CD4-positive, alpha-beta T cell treated with Interleukin-15 for 4 hours (primary cell): Measurements from ENCODE around the gene PBX4.

Experiments
- DNase-seq: peaks from one replicate; pipeline ENCODE4 v3.0.0-alpha.2; 2020; ENCODE audit warnings: low spot score

The PBX4 gene

GRCh38 chr19:19649155-19649554 is 30.7 kb upstream of the PBX4 start:
- no peak for DNase-seq

- no peak for DNase-seq
These were observed 28.7 kb upstream of the PBX4 start for GRCh38 chr19:19647037-19647835.

GRCh38 chr19:19645233-19645870 is 26.9 kb upstream of the PBX4 start:
- DNase-seq: no peak

- DNase-seq: no peak
These were observed 25.5 kb upstream of the PBX4 start for GRCh38 chr19:19644054-19644388.

GRCh38 chr19:19643158-19644053 is 24.9 kb upstream of the PBX4 start, which contains the start of gene GMIP:
Gene GMIP, minus strand, starts transcription at chr19:19643657. Its CDS starts 128 bp downstream, at chr19:19643529.
- DNase-seq: peak; percentile 87

- peak; percentile 42 for DNase-seq
These were observed 24.1 kb upstream of the PBX4 start for GRCh38 chr19:19642506-19643157.

GRCh38 chr19:19637523-19638251 is 19.2 kb upstream of the PBX4 start:
- no peak for DNase-seq

GRCh38 chr19:19637186-19637522 is 18.7 kb upstream of the PBX4 start:
- DNase-seq: no peak

GRCh38 chr19:19636573-19637185 is 18.2 kb upstream of the PBX4 start:
- DNase-seq: no peak

- DNase-seq: no peak
These were observed 16.8 kb upstream of the PBX4 start for GRCh38 chr19:19635313-19635702.

- DNase-seq: no peak
These were observed 16.2 kb upstream of the PBX4 start for GRCh38 chr19:19634516-19635312.

GRCh38 chr19:19633711-19634515 is 15.4 kb upstream of the PBX4 start:
- DNase-seq: no peak

GRCh38 chr19:19632661-19633060 is 14.2 kb upstream of the PBX4 start:
- no peak for DNase-seq

GRCh38 chr19:19631346-19631745 is 12.9 kb upstream of the PBX4 start:
- no peak for DNase-seq

GRCh38 chr19:19630426-19630825 is 11.9 kb upstream of the PBX4 start:
- no peak for DNase-seq

- no peak for DNase-seq
These were observed 11.6 kb upstream of the PBX4 start for GRCh38 chr19:19630062-19630414.

GRCh38 chr19:19628501-19629134 is 10.1 kb upstream of the PBX4 start:
- DNase-seq: peak; percentile 43

GRCh38 chr19:19627621-19628500 is 9.4 kb upstream of the PBX4 start, which contains the start of gene LPAR2:
Gene LPAR2, minus strand, starts transcription at chr19:19628220. Its CDS starts 945 bp downstream, at chr19:19627275.
- DNase-seq: peak; percentile 75
